Adrenal gland (tissue), 12 donors: ENCODE data around the gene PHC2. TPM values are rescaled to one million over a fixed set of nuclear protein-coding genes. Genes with fewer than 3 reads are reported as not detected.

Experiments used
- DNase-seq, 7 donors: peaks; one replicate each; pipeline ENCODE4 v3.0.0-alpha.2; 2019 to 2020
- H3K27ac ChIP-seq, 5 donors: fragments of 200-600 bp; sonication (generic) in 4 of 5; 1 replicate in 3 of 5; 2 replicates in 2 of 5; pipeline versions ENCODE4 v1.5.1 to v1.8.0; 2016 to 2020; ENCODE audit warnings: mild to moderate bottlenecking in 1 of 5
- H3K27me3 ChIP-seq: fragments of 200-600 bp; 2 replicates; pipeline ENCODE4 v1.8.0; 2021
- H3K36me3 ChIP-seq, 2 donors: fragments of 200-600 bp; replicated peaks in 1 of 2; 1 replicate in 1 of 2; 2 replicates in 1 of 2; pipeline versions ENCODE4 v1.5.1 to v1.8.0; 2018 to 2022
- H3K4me1 ChIP-seq, 2 donors: fragments of 200-600 bp; replicated peaks in 1 of 2; 1 replicate in 1 of 2; 2 replicates in 1 of 2; pipeline versions ENCODE4 v1.5.1 to v1.8.0; 2018 to 2021
- H3K4me3 ChIP-seq, 4 donors: fragments of 200-600 bp; sonication (generic) in 3 of 4; one replicate each; pipeline ENCODE4 v1.5.1; 2016 to 2018
- H3K9me3 ChIP-seq, 3 donors: fragments of 200-600 bp; sonication (generic) in 1 of 3; replicated peaks in 1 of 3; 1 replicate in 2 of 3; 2 replicates in 1 of 3; pipeline versions ENCODE4 v1.5.1 to v1.8.0; 2016 to 2021
- CTCF ChIP-seq, 6 experiments: fragments of 450-650 bp in 4 of 6; fragments of 200-600 bp in 2 of 6; sonication (generic) in 1 of 6; IDR thresholded peaks; 1 replicate in 5 of 6; 2 replicates in 1 of 6; pipeline versions ENCODE4 v1.5.1 to v1.8.0; 2016 to 2021; ENCODE audit warnings: antibody characterized with exemption in 6 of 6, mild to moderate bottlenecking in 2 of 6, moderate library complexity in 1 of 6
- POLR2A ChIP-seq, 2 donors: fragments of 450-650 bp; IDR thresholded peaks; one replicate each; pipeline ENCODE4 v1.6.1; 2017; ENCODE audit warnings: antibody characterized with exemption in 2 of 2, mild to moderate bottlenecking in 2 of 2, moderate library complexity in 1 of 2
- WGBS, 4 donors: extraction: QIAGEN DNeasy Blood & Tissue Kit in 2 of 4; methylation state at CpG; one replicate each; pipeline versions ENCODE4 v1.1.5 to v1.1.7; 2013 to 2017; 5-methylcytosine and 5-hydroxymethylcytosine counted together
- intact Hi-C, 2 donors: fragments of 100-400 bp; cut with DNase I; formaldehyde crosslinking; loops; one replicate each; pipeline versions ENCODE4 v1.14.1 to v1.15.0; 2022 to 2023
- polyA plus RNA-seq, 3 donors: library from polyadenylated mRNA; stranded (reverse); fragments of 200-250 nt in 2 of 3; fragments of 350-450 nt in 1 of 3; fragmentation: Illumina TruSeq in 1 of 3; extraction: RNeasy Lipid Tissue Mini Kit (QIAGEN cat#74804) in 1 of 3; gene quantifications; one replicate each; pipeline ENCODE4 v1.2.3, GENCODE V29; 2013 to 2014
- total RNA-seq, 9 donors: library from RNA; depleted of rRNA in 4 of 9; stranded (reverse); fragments of >200 nt in 4 of 9; fragments of 120-200 nt in 1 of 9; fragmentation: NEBNext Ultra II Directional in 1 of 9; extraction: Animal tissue kit (Norgen Biotek cat#: 25700) in 1 of 9; gene quantifications; one replicate each; pipeline versions ENCODE4 v1.1.0 to v1.2.4, GENCODE V29; 2013 to 2023
- donor health status: healthy with polysubstance abuse.
- donor health status: Bipolar disorder and iron deficiency.
- donor health status: DM: yes; HTN: yes; CAD: no.
- donor health status: DM: no; HTN: no; CAD: no.
- donor health status: DM: no; HTN: no; CAD: no.
- donor health status: DM: yes; HTN: yes; CAD: no.

PHC2 gene
- total and polyA plus RNA-seq, 12 donors, result 24.9 to 164 (median 112) TPM

GRCh38 chr1:33439662-33440061 is 8.8 kb upstream of the PHC2 start:
- Histone ChIP-seq H3K27ac (no peak overlapping the region), H3K27me3 (no peaks in the 10 kb centered on the region), H3K9me3 (no peaks in the 10 kb centered on the region), H3K4me1 (peaks cover 18 to 54% of the 10 kb centered on the region in 2 donors), H3K4me3 (no peak overlapping the region), H3K36me3 (no peaks in the 10 kb centered on the region)
- DNase-seq, result no peak
- WGBS, 4 donors, result 39 to 68% (median 44%) methylated on average over 1 of the region's 1 CpG
- intact Hi-C loops, result no loop called here
- TF ChIP-seq POLR2A (IDR thresholded peaks at IDR 0.05) (no peak), CTCF (IDR thresholded peaks at IDR 0.05) (no peak)

GRCh38 chr1:33438364-33439160 is 7.7 kb upstream of the PHC2 start:
- TF ChIP-seq POLR2A (IDR thresholded peaks at IDR 0.05), result no peak
- H3K27ac ChIP-seq, result no peak overlapping the region
- H3K27me3 ChIP-seq, result no peaks in the 10 kb centered on the region
- WGBS, 4 donors, result 85 to 94% (median 88%) methylated on average over 6 of the region's 6 CpGs
- no peak overlapping the region for H3K4me3 ChIP-seq
- no peaks in the 10 kb centered on the region for H3K9me3 ChIP-seq
- no peaks in the 10 kb centered on the region for H3K36me3 ChIP-seq
- DNase-seq, result no peak
- H3K4me1 ChIP-seq, result peaks cover 12 to 55% of the 10 kb centered on the region in 2 donors
- intact Hi-C loops, result no loop called here

- TF ChIP-seq POLR2A (IDR thresholded peaks at IDR 0.05) (no peak), CTCF (IDR thresholded peaks at IDR 0.05) (no peak)
- intact Hi-C loops, result no loop called here
- H3K27ac ChIP-seq, result peak overlapping the region in 3 of 5 donors; percentile 24 to 72 (median 59)
- 30 to 50% (median 40%) methylated on average over 4 of the region's 4 CpGs for WGBS, 4 donors
- H3K4me1 ChIP-seq, result peaks cover 16 to 55% of the 10 kb centered on the region in 2 donors
- H3K27me3 ChIP-seq, result no peaks in the 10 kb centered on the region
- DNase-seq, result peak in 5 of 7 donors; percentile 40 to 70 (median 47)
- H3K9me3 ChIP-seq, result no peaks in the 10 kb centered on the region
- no peaks in the 10 kb centered on the region for H3K36me3 ChIP-seq
- H3K4me3 ChIP-seq, result no peak overlapping the region
Observed at GRCh38 chr1:33436557-33437285, 5.8 kb upstream of the PHC2 start.

- H3K36me3 ChIP-seq, result no peaks in the 10 kb centered on the region
- intact Hi-C loops, result no loop called here
- peak overlapping the region in 2 of 5 donors; percentile 72 to 84 for H3K27ac ChIP-seq
- H3K4me3 ChIP-seq, result no peak overlapping the region
- H3K4me1 ChIP-seq, result peaks cover 16 to 60% of the 10 kb centered on the region in 2 donors
- no peaks in the 10 kb centered on the region for H3K27me3 ChIP-seq
- H3K9me3 ChIP-seq, result no peaks in the 10 kb centered on the region
- WGBS, 4 donors, result 57 to 73% (median 69%) methylated on average over 4 of the region's 4 CpGs
- TF ChIP-seq CTCF (IDR thresholded peaks at IDR 0.05) (no peak), POLR2A (IDR thresholded peaks at IDR 0.05) (no peak)
- peak in 3 of 7 donors; percentile 32 to 49 (median 43) for DNase-seq
Observed at GRCh38 chr1:33435096-33435820, 4.4 kb upstream of the PHC2 start.
